ENCODE data around the gene EIF4G3.
"Not testable (repeated sequence)": the region's sequence is repeated elsewhere in the genome, so short reads cannot be mapped to it uniquely, and the experiment has no call there.

Gene EIF4G3

DNA sequence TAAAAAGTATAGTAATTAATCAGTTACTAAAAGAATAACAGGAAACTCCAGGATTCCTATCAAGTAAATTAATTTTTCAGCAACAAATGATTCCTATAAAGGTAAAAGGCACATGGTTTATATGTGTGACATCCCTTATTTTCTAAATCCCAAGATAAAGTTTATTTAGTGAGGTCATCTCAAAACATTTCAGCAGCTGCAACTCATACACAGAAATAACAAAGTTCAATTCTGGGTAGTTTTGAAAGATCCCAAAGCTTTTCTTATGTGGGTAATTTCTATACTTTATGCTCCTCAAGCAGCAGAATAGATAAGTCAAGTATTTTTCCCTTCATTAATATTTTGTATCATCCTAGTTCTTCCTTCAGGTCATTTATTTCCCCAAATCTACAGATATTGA, 117.7 kb downstream of the EIF4G3 start:
- DNase-seq (ENCODE audit: low read depth) = no peak
- no peak overlapping the region for H3K4me3 ChIP-seq (ENCODE audit: low read depth, low read length)
- TF ChIP-seq, protein P1, sequence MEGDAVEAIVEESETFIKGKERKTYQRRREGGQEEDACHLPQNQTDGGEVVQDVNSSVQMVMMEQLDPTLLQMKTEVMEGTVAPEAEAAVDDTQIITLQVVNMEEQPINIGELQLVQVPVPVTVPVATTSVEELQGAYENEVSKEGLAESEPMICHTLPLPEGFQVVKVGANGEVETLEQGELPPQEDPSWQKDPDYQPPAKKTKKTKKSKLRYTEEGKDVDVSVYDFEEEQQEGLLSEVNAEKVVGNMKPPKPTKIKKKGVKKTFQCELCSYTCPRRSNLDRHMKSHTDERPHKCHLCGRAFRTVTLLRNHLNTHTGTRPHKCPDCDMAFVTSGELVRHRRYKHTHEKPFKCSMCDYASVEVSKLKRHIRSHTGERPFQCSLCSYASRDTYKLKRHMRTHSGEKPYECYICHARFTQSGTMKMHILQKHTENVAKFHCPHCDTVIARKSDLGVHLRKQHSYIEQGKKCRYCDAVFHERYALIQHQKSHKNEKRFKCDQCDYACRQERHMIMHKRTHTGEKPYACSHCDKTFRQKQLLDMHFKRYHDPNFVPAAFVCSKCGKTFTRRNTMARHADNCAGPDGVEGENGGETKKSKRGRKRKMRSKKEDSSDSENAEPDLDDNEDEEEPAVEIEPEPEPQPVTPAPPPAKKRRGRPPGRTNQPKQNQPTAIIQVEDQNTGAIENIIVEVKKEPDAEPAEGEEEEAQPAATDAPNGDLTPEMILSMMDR (conservative IDR thresholded peaks at IDR 0.05; ENCODE audit: low read depth, low read length) = no peak

DNA sequence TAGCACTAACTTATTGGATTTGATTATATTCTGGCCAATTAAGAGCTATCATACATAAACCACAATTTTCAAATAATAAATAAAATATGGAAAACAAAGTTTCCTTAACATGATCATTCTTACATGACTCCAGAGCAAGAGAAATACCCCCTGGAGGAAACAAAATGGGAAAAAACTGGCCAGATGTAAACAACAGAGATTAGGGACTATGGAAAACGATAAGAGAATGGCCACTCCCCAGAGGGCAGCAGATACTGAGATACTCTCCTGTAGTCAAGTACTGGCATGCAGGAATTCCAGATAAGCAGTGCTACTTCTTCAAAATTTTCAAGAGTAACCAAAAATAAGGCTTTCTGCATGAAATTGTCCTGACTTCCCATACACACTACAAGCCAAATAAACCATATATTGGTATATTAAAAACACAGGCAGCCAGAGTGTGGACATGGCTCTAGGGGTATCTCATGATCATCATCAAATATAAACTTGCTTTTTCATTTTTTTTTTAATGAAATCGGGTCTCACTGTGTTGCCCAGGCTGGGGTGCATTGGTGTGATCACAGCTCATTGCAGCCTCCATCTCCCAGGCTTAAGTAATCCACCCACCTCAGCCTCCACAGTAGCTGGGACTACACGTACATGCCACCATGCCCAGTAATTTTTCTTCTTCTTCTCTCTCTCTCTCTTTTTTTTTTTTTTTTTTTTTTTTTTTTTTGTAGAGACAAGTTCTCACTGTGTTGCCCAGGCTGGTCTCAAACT, 118.5 kb downstream of the EIF4G3 start:
- DNase-seq (ENCODE audit: low read depth) = no peak
- H3K4me3 ChIP-seq (ENCODE audit: low read depth, low read length) = no peak overlapping the region
- TF ChIP-seq, protein P1 (conservative IDR thresholded peaks at IDR 0.05; ENCODE audit: low read depth, low read length) = no peak

DNA sequence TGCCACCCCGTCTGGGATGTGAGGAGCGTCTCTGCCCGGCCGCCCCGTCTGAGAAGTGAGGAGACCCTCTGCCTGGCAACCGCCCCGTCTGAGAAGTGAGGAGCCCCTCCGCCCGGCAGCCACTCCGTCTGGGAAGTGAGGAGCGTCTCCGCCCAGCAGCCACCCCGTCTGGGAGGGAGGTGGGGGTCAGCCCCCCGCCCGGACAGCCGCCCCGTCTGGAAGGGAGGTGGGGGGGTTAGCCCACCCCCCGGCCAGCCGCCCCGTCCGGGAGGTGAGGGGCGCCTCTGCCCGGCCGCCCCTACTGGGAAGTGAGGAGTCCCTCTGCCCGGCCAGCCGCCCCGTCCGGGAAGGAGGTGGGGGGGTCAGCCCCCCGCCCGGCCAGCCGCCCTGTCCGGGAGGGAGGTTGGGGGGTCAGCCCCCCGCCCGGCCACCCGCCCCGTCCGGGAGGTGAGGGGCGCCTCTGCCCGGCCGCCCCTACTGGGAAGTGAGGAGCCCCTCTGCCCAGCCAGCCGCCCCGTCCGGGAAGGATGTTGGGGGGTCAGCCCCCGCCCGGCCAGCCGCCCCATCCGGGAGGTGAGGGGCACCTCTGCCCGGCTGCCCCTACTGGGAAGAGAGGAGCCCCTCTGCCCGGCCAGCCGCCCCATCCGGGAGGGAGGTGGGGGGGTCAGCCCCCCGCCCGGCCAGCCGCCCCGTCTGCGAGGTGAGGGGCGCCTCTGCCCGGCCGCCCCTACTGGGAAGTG, 123.3 kb downstream of the EIF4G3 start:
- not testable (repeated sequence) for DNase-seq (ENCODE audit: low read depth); H3K4me3 ChIP-seq (ENCODE audit: low read depth, low read length)

GRCh38 chr1:21052034-21052433, 124.7 kb downstream of the EIF4G3 start:
- TF ChIP-seq, protein P1 (conservative IDR thresholded peaks at IDR 0.05; ENCODE audit: low read depth, low read length) = no peak
- H3K4me3 ChIP-seq (ENCODE audit: low read depth, low read length) = no peak overlapping the region
- DNase-seq (ENCODE audit: low read depth) = no peak

GRCh38 chr1:21051177-21051825, 125.4 kb downstream of the EIF4G3 start:
- no peak for DNase-seq (ENCODE audit: low read depth)
- TF ChIP-seq, protein P1 (conservative IDR thresholded peaks at IDR 0.05; ENCODE audit: low read depth, low read length) = no peak
- H3K4me3 ChIP-seq (ENCODE audit: low read depth, low read length) = no peak overlapping the region

GRCh38 chr1:21050031-21050430, 126.7 kb downstream of the EIF4G3 start:
- no peak overlapping the region for H3K4me3 ChIP-seq (ENCODE audit: low read depth, low read length)
- TF ChIP-seq, protein P1 (conservative IDR thresholded peaks at IDR 0.05; ENCODE audit: low read depth, low read length) = no peak
- DNase-seq (ENCODE audit: low read depth) = peak; percentile 92

- H3K4me3 ChIP-seq (ENCODE audit: low read depth, low read length) = no peak overlapping the region
- DNase-seq (ENCODE audit: low read depth) = no peak
- TF ChIP-seq, protein P1 (conservative IDR thresholded peaks at IDR 0.05; ENCODE audit: low read depth, low read length) = no peak
Measured at GRCh38 chr1:21048462-21048861, 128.2 kb downstream of the EIF4G3 start.
